ENCODE results near the gene APH1B. TPM values are rescaled to one million over a fixed set of nuclear protein-coding genes. Genes with fewer than 3 reads are reported as not detected.

The APH1B gene
- total and polyA plus RNA-seq, 9 donors: 8.5 to 13.6 (median 10.9) TPM

DNA sequence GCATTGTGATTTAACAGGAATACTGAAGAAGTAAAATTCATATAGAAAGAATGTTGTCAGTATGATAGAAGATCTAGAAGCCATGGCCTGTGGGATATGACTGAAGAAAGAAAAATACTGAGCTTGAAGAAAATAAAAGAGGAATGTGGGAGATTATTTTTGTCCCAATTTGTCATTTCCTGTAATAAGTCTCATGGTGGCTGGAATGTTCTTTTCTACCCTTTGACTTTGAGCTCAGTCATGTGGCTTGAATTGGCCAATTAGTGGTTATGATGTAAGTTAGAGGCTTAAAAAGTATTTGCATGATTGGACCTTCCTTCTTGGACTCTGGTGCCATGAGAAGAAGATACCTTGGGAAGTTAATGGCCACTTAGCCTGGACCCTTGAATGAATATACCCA is 14.1 kb downstream of the APH1B start:
- Histone ChIP-seq H3K27me3 (ENCODE audit: control insufficient read depth, insufficient read depth, low read length) (no peaks in the 10 kb centered on the region), H3K4me1 (ENCODE audit: control insufficient read depth, insufficient read depth, low read length) (no peaks in the 10 kb centered on the region), H3K36me3 (ENCODE audit: control insufficient read depth, insufficient read depth, low read length) (peaks cover 8% of the 10 kb centered on the region), H3K27ac (ENCODE audit: low read length) (no peak overlapping the region), H3K4me3 (ENCODE audit: low read length) (no peak overlapping the region), H3K9me3 (replicated peaks; ENCODE audit: control insufficient read depth, low read depth, low read length) (no peaks in the 10 kb centered on the region)
- peak; percentile 35 for DNase-seq

DNA sequence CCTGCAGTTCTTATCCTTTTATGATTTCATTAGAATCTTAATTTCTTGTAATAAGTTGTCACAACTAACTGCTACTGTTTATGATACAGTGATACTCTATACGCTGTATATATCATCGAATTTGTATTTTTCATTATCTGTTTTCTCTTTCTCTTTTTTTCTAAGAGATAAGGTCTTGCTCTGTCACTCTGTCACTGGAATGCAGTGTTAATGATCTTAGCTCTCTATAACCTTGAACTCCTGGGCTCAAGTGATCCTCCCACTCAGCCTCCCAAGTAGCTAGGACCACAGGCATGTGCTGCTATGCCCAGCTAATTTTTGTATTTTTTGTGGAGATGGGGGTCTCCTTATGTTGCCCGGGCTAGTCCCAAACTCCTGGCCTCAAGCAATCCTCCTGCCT is 14.8 kb downstream of the APH1B start:
- DNase-seq: no peak
- Histone ChIP-seq H3K27me3 (ENCODE audit: control insufficient read depth, insufficient read depth, low read length) (no peaks in the 10 kb centered on the region), H3K4me1 (ENCODE audit: control insufficient read depth, insufficient read depth, low read length) (no peaks in the 10 kb centered on the region), H3K9me3 (replicated peaks; ENCODE audit: control insufficient read depth, low read depth, low read length) (no peaks in the 10 kb centered on the region), H3K4me3 (ENCODE audit: low read length) (no peak overlapping the region), H3K36me3 (ENCODE audit: control insufficient read depth, insufficient read depth, low read length) (peaks cover 4% of the 10 kb centered on the region), H3K27ac (ENCODE audit: low read length) (no peak overlapping the region)
- WGBS (ENCODE audit: insufficient coverage): no CpG with 5 or more reads among the region's 3 CpGs

DNA sequence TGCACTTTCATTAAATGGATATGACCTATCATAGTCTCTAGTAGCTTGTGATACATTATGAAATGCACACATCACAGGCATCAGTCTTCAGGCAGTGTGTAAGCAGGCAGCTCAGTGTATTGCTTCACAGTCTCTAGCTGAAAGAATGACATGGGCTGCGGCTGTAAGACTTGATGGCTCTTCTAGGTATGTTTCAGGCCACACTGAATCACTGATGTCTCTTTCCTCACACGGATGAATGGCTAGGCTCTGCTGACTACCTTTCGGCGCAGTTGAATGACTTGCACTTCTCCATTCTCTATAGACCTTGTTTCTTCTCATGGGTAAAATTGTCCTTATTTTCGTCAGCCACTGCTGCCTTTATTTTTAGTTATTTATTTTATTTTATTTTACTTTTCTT is 15.4 kb downstream of the APH1B start:
- WGBS (ENCODE audit: insufficient coverage): 88% methylated on average over 4 of the region's 5 CpGs
- Histone ChIP-seq H3K4me3 (ENCODE audit: low read length) (no peak overlapping the region), H3K9me3 (replicated peaks; ENCODE audit: control insufficient read depth, low read depth, low read length) (no peaks in the 10 kb centered on the region), H3K27ac (ENCODE audit: low read length) (no peak overlapping the region), H3K27me3 (ENCODE audit: control insufficient read depth, insufficient read depth, low read length) (no peaks in the 10 kb centered on the region), H3K4me1 (ENCODE audit: control insufficient read depth, insufficient read depth, low read length) (no peaks in the 10 kb centered on the region), H3K36me3 (ENCODE audit: control insufficient read depth, insufficient read depth, low read length) (peaks cover 3% of the 10 kb centered on the region)
- DNase-seq: no peak

DNA sequence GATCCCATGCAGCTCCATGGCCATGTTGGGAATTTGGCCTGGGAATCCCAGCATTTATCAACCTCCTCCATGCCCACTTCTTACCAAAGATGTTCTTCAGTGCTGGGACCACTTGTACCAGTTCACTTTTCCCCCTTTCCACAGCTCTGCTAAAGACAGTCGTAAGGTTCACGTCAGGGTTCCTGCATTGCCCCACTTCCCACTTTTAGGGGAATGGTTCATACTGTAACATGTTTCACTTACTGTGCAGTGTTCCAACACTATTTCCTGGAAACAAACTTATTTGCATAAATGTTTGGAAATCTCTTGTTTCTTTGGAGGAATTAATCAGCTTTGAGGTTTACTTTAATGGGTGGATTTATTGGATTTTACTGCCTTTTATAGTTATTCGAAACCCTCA is 17.0 kb downstream of the APH1B start:
- H3K9me3 ChIP-seq (replicated peaks; ENCODE audit: control insufficient read depth, low read depth, low read length): no peaks in the 10 kb centered on the region
- H3K4me1 ChIP-seq (ENCODE audit: control insufficient read depth, insufficient read depth, low read length): no peaks in the 10 kb centered on the region
- no CpG with 5 or more reads among the region's 3 CpGs for WGBS (ENCODE audit: insufficient coverage)

DNA sequence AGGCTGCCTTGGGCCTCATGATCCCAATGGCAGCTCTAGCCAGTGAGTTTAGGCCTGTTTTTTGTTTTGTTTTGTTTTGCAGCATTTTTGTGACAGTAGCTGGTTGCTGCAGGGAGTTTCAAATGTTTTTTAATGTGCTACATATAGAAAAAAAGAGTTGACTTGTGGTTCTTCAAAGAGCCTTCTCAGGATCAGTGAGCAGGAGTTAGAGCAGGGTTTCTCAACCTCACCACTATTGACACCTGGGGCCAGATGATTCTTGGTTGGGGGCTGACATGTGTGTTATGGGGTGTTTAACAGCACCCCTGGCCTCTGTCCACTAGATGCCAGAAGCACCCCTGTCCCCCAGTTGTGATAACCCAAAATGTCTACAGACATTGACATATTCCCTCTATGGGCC is 17.9 kb downstream of the APH1B start:
- Histone ChIP-seq H3K27me3 (ENCODE audit: control insufficient read depth, insufficient read depth, low read length) (no peaks in the 10 kb centered on the region), H3K27ac (ENCODE audit: low read length) (no peak overlapping the region), H3K9me3 (replicated peaks; ENCODE audit: control insufficient read depth, low read depth, low read length) (no peaks in the 10 kb centered on the region), H3K4me3 (ENCODE audit: low read length) (no peak overlapping the region), H3K36me3 (ENCODE audit: control insufficient read depth, insufficient read depth, low read length) (peaks cover 5% of the 10 kb centered on the region), H3K4me1 (ENCODE audit: control insufficient read depth, insufficient read depth, low read length) (no peaks in the 10 kb centered on the region)
- DNase-seq: no peak

More for the DNA sequence above, 17.0 kb downstream of the APH1B start:
- peaks cover 5% of the 10 kb centered on the region for H3K36me3 ChIP-seq (ENCODE audit: control insufficient read depth, insufficient read depth, low read length)
- no peaks in the 10 kb centered on the region for H3K27me3 ChIP-seq (ENCODE audit: control insufficient read depth, insufficient read depth, low read length)
- no peak overlapping the region for H3K27ac ChIP-seq (ENCODE audit: low read length)
- DNase-seq: no peak
- no peak overlapping the region for H3K4me3 ChIP-seq (ENCODE audit: low read length)

DNA sequence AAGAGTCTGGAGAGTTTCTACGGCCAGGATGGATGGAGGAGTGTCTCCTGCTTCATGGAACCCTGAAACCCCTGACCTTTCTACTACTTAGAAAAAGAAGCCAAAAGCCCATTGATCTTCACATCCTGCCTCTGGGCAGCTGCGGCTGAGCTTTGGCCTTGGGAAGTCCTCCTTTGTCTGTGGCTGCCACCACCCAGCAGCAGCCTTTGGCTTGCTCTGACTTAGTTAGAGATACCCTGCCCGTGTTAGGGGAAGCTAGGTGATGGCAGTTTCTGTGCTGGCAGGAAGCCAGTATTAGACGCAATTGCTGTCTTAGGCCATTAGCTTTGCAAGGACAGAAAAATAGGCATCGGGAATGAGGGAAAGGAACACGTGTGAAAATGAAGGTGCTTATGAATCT is 18.8 kb downstream of the APH1B start:
- no peak overlapping the region for H3K27ac ChIP-seq (ENCODE audit: low read length)
- no peaks in the 10 kb centered on the region for H3K9me3 ChIP-seq (replicated peaks; ENCODE audit: control insufficient read depth, low read depth, low read length)
- H3K4me1 ChIP-seq (ENCODE audit: control insufficient read depth, insufficient read depth, low read length): no peaks in the 10 kb centered on the region
- H3K27me3 ChIP-seq (ENCODE audit: control insufficient read depth, insufficient read depth, low read length): no peaks in the 10 kb centered on the region
- DNase-seq: no peak
- H3K4me3 ChIP-seq (ENCODE audit: low read length): no peak overlapping the region
- WGBS (ENCODE audit: insufficient coverage): 75% methylated on average over 4 of the region's 6 CpGs
- peaks cover 5% of the 10 kb centered on the region for H3K36me3 ChIP-seq (ENCODE audit: control insufficient read depth, insufficient read depth, low read length)

DNA sequence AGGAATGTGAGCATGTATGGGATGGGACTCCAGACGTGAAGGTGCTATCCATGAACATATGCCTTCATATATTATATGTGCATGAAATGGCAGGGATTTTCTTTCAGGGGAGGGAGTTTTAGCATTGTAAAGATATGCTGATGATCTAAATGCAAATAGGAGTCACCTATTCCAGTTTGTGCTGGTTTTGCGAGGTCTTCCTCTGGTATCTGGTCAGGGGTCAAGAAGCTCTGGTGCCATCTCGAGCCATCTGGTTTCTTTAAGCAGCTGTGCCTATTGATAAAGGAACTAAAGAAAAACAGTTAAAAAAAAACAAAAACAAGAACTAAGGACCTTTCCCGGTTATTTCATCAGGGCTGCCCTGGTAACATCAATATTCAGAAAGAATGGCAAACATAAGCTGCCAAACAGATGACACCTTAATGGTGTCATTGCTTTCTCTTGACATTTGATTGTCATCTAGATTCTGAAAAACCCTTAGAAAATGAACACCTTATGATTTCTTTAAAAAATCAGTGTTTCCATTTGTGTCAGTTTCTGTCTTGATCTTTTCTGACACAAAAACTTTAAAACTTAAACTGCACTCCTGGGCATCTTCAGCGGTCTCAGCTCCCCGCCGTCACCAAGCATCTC is 22.7 kb downstream of the APH1B start:
- Histone ChIP-seq H3K27ac (ENCODE audit: low read length) (no peak overlapping the region), H3K27me3 (ENCODE audit: control insufficient read depth, insufficient read depth, low read length) (no peaks in the 10 kb centered on the region), H3K4me3 (ENCODE audit: low read length) (no peak overlapping the region), H3K4me1 (ENCODE audit: control insufficient read depth, insufficient read depth, low read length) (no peaks in the 10 kb centered on the region), H3K36me3 (ENCODE audit: control insufficient read depth, insufficient read depth, low read length) (peaks cover 20% of the 10 kb centered on the region), H3K9me3 (replicated peaks; ENCODE audit: control insufficient read depth, low read depth, low read length) (no peaks in the 10 kb centered on the region)
- no peak for DNase-seq
- WGBS (ENCODE audit: insufficient coverage): 79% methylated on average over 3 of the region's 7 CpGs

DNA sequence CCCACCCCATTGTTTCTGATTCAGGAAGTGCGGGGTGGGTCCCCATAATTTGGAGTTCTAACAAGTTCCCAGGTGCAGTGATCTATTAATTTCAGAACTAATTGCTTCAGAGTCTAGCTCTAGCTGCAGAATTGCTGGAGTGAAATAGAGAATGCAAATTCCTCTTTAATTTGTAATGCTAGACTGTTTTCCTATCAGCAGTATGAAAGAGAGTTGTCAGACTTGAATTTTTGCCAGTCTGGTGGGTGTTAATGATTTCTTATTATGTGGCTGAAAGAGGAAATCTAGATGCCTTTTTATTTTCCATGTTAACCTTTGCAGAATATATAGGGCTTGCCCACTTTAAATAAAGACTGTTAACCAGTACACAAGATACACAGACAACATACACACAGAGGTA is 23.7 kb downstream of the APH1B start:
- H3K9me3 ChIP-seq (replicated peaks; ENCODE audit: control insufficient read depth, low read depth, low read length): no peaks in the 10 kb centered on the region
- no peak overlapping the region for H3K4me3 ChIP-seq (ENCODE audit: low read length)
- H3K27me3 ChIP-seq (ENCODE audit: control insufficient read depth, insufficient read depth, low read length): no peaks in the 10 kb centered on the region
- peaks cover 23% of the 10 kb centered on the region for H3K36me3 ChIP-seq (ENCODE audit: control insufficient read depth, insufficient read depth, low read length)
- H3K4me1 ChIP-seq (ENCODE audit: control insufficient read depth, insufficient read depth, low read length): no peaks in the 10 kb centered on the region
- 57% methylated on average over 1 of the region's 1 CpG for WGBS (ENCODE audit: insufficient coverage)
- H3K27ac ChIP-seq (ENCODE audit: low read length): no peak overlapping the region
- DNase-seq: no peak

DNA sequence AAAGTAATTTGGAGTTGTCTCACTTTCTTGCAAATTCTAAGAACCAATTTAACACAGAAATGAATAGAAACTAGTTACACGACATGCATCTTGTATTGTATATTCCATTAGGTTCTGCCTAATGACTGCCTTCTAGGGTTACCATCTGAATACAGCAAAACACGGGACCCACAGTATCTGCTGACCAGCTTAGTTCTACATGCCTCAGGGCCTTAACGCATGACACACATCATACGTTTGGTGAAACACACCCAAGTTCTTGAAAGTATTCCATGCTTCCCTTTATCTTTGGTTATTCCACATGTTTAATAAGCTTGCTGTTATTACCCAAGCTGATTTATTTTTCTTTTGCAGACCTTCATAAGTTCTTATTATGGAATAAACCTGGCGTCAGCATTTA is 27.9 kb downstream of the APH1B start:
- 94% methylated on average over 3 of the region's 5 CpGs for WGBS (ENCODE audit: insufficient coverage)
- Histone ChIP-seq H3K36me3 (ENCODE audit: control insufficient read depth, insufficient read depth, low read length) (peaks cover 22% of the 10 kb centered on the region), H3K27ac (ENCODE audit: low read length) (no peak overlapping the region), H3K4me3 (ENCODE audit: low read length) (no peak overlapping the region), H3K4me1 (ENCODE audit: control insufficient read depth, insufficient read depth, low read length) (no peaks in the 10 kb centered on the region), H3K27me3 (ENCODE audit: control insufficient read depth, insufficient read depth, low read length) (no peaks in the 10 kb centered on the region), H3K9me3 (replicated peaks; ENCODE audit: control insufficient read depth, low read depth, low read length) (no peaks in the 10 kb centered on the region)
- no peak for DNase-seq

DNA sequence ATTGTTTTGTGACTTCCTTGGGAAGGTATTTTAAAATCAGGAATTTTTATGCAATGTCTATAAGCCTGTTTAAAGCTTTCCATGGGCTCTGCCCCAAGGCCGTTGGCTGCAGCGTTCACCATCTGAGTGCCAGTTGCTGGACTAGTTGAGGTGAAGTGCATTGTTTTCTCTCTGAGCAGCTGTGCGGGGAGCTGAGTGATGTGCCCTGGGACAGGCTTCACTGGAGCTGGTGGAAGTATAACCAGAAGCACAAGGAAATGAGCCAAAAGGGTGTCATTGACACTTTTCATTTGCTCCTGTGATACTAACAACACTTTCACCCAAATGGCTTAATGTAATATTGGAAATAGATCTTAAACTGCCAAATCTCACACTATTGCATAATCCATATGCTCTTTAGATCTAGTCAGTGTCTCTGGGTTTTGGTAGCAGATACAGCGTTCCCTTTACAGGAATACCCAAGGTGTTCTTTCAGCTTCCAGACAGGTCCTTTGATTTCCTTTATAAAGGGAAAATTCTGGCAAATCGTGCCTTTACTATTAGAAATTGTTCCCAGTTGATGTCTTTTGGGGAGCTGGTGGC is 29.2 kb downstream of the APH1B start:
- no peaks in the 10 kb centered on the region for H3K27me3 ChIP-seq (ENCODE audit: control insufficient read depth, insufficient read depth, low read length)
- peaks cover 22% of the 10 kb centered on the region for H3K36me3 ChIP-seq (ENCODE audit: control insufficient read depth, insufficient read depth, low read length)
- H3K9me3 ChIP-seq (replicated peaks; ENCODE audit: control insufficient read depth, low read depth, low read length): no peaks in the 10 kb centered on the region
- DNase-seq: peak; percentile 31
- no peak overlapping the region for H3K4me3 ChIP-seq (ENCODE audit: low read length)
- no peaks in the 10 kb centered on the region for H3K4me1 ChIP-seq (ENCODE audit: control insufficient read depth, insufficient read depth, low read length)
- 72% methylated on average over 2 of the region's 5 CpGs for WGBS (ENCODE audit: insufficient coverage)
- no peak overlapping the region for H3K27ac ChIP-seq (ENCODE audit: low read length)

DNA sequence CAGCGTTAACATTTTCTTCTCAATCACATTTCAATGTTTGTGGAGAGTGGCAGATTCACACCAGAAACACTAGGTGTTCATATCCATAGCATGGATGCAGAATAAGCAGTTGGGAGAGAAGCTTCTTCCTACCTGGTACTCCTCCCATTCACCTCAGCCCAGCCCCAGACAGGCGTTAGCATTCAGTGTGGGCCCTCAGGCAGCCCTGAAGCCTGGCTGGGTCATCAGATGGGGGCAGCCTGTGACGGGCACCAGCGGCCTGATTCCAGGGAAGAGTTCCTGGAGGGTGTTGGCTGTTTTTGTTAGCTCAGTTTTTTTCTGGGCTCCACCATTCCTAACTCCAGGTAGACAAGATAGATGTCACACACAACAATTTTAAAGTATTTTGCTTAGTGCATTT is 31.1 kb downstream of the APH1B start:
- Histone ChIP-seq H3K9me3 (replicated peaks; ENCODE audit: control insufficient read depth, low read depth, low read length) (no peaks in the 10 kb centered on the region), H3K4me3 (ENCODE audit: low read length) (no peak overlapping the region), H3K4me1 (ENCODE audit: control insufficient read depth, insufficient read depth, low read length) (no peaks in the 10 kb centered on the region), H3K36me3 (ENCODE audit: control insufficient read depth, insufficient read depth, low read length) (peaks cover 13% of the 10 kb centered on the region), H3K27ac (ENCODE audit: low read length) (no peak overlapping the region), H3K27me3 (ENCODE audit: control insufficient read depth, insufficient read depth, low read length) (no peaks in the 10 kb centered on the region)
- no peak for DNase-seq
- WGBS (ENCODE audit: insufficient coverage): no CpG with 5 or more reads among the region's 4 CpGs
